Endothelial cell of umbilical vein (primary cell): ENCODE results near the gene PUS10. TPM values are rescaled to one million over a fixed set of nuclear protein-coding genes. Genes with fewer than 3 reads are reported as not detected.
"Not testable (repeated sequence)": the region's sequence is repeated elsewhere in the genome, so short reads cannot be mapped to it uniquely, and the experiment has no call there.

Experiments used
- BruUV-seq: library from RNA; stranded (reverse); fragments of 400-500 nt; replicated peaks from 2 replicates; lab custom pipeline; 2021; lab: Mats Ljungman, UMichigan
- CTCF ChIA-PET: fragments of 300-600, 350-600 bp; sonication (Branson Sonifier 250); formaldehyde crosslinking; loops from one replicate; lab custom pipeline; 2021; ENCODE audit warnings: antibody characterized with exemption, inconsistent platforms; lab: Charles Lee
- POLR2A ChIA-PET: fragments of 300-600, 350-600 bp; sonication (Branson Sonifier 250); formaldehyde crosslinking; loops from one replicate; lab custom pipeline; 2021; ENCODE audit warnings: antibody characterized with exemption, inconsistent platforms; lab: Charles Lee
- DNase-seq: peaks from one replicate; pipeline ENCODE4 v3.0.0-alpha.2; 2011; ENCODE audit warnings: low read depth, low spot score
- FAIRE-seq: peaks from 2 replicates; lab custom pipeline; 2011; peaks lifted over from hg19 to GRCh38; lab: Jason Lieb, UNC
- H2AFZ ChIP-seq: 2 replicates; pipeline ENCODE4 v1.6.0; 2012; ENCODE audit warnings: low read depth, low read length, control low read depth, inconsistent platforms
- H3K27ac ChIP-seq: 2 replicates; pipeline ENCODE4 v1.5.1; 2011; ENCODE audit warnings: low read depth, mild to moderate bottlenecking, control low read depth, low read length, moderate library complexity; ENCODE audit not compliant: insufficient read depth
- H3K27me3 ChIP-seq, 2 experiments: 2 replicates each; pipeline versions ENCODE4 v1.6.0 to v1.6.1; 2011; ENCODE audit warnings: low read length in 2 of 2, mixed read lengths in 1 of 2; ENCODE audit not compliant: control insufficient read depth in 2 of 2, insufficient read depth in 2 of 2
- H3K36me3 ChIP-seq, 2 experiments: 2 replicates in 1 of 2; 3 replicates in 1 of 2; pipeline ENCODE4 v1.5.1; 2011; ENCODE audit warnings: low read length in 2 of 2, mild to moderate bottlenecking in 1 of 2, moderate library complexity in 1 of 2; ENCODE audit not compliant: control insufficient read depth in 2 of 2, insufficient read depth in 2 of 2; ENCODE audit errors: extremely low read depth in 1 of 2
- H3K4me1 ChIP-seq: 3 replicates; pipeline ENCODE4 v1.5.1; 2011; ENCODE audit warnings: mild to moderate bottlenecking, low read length; ENCODE audit not compliant: control insufficient read depth, insufficient read depth; ENCODE audit errors: extremely low read depth
- H3K4me2 ChIP-seq: 2 replicates; pipeline ENCODE4 v1.6.1; 2011; ENCODE audit warnings: low read length, control low read depth, mixed read lengths; ENCODE audit not compliant: insufficient read depth
- H3K4me3 ChIP-seq, 3 experiments: fragments of 200-600 bp in 1 of 3; sonication (generic), shearing (Covaris generic) in 1 of 3; replicated peaks in 1 of 3; 2 replicates each; pipeline ENCODE4 v1.5.1; 2011 to 2016; ENCODE audit warnings: control low read depth in 3 of 3, low read length in 3 of 3, mild to moderate bottlenecking in 2 of 3, inconsistent platforms in 1 of 3, low read depth in 1 of 3, moderate library complexity in 1 of 3; ENCODE audit not compliant: insufficient read depth in 1 of 3
- H3K79me2 ChIP-seq: 2 replicates; pipeline ENCODE4 v1.6.0; 2012; ENCODE audit warnings: low read length, inconsistent platforms; ENCODE audit not compliant: control insufficient read depth, insufficient read depth
- H3K9ac ChIP-seq: replicated peaks from 2 replicates; pipeline ENCODE3; 2011; ENCODE audit warnings: low read length, control low read depth; ENCODE audit not compliant: insufficient read depth; ENCODE audit errors: extremely low read depth
- H3K9me1 ChIP-seq: replicated peaks from 3 replicates; pipeline ENCODE4 v1.6.0; 2011; ENCODE audit warnings: mild to moderate bottlenecking, low read length; ENCODE audit not compliant: control insufficient read depth, insufficient read depth; ENCODE audit errors: extremely low read depth
- H3K9me3 ChIP-seq: replicated peaks from 2 replicates; pipeline ENCODE4 v1.5.1; 2012; ENCODE audit warnings: low read length, inconsistent platforms; ENCODE audit not compliant: control insufficient read depth, insufficient read depth
- H4K20me1 ChIP-seq: replicated peaks from 2 replicates; pipeline ENCODE3; 2011; ENCODE audit warnings: mild to moderate bottlenecking, low read length; ENCODE audit not compliant: control insufficient read depth, insufficient read depth; ENCODE audit errors: extremely low read depth
- CTCF ChIP-seq, 2 donors: IDR thresholded peaks; 1 replicate in 1 of 2; 2 replicates in 1 of 2; pipeline ENCODE4 v1.5.1; 2011; ENCODE audit warnings: low read length in 2 of 2, mild to moderate bottlenecking in 2 of 2, moderate library complexity in 2 of 2, control low read depth in 1 of 2, inconsistent platforms in 1 of 2, low read depth in 1 of 2; ENCODE audit not compliant: insufficient read depth in 1 of 2; ENCODE audit errors: extremely low read depth in 1 of 2
- EZH2 ChIP-seq: IDR thresholded peaks from 2 replicates; pipeline ENCODE4 v1.6.1; 2012; ENCODE audit warnings: borderline replicate concordance, low read depth, mild to moderate bottlenecking, moderate library complexity, low read length, inconsistent platforms; ENCODE audit not compliant: severe bottlenecking
- FOS ChIP-seq: IDR thresholded peaks from 2 replicates; pipeline ENCODE4 v1.6.1; 2011; ENCODE audit warnings: mild to moderate bottlenecking, low read length, moderate library complexity, borderline replicate concordance; ENCODE audit not compliant: insufficient read depth
- GATA2 ChIP-seq: IDR thresholded peaks from 2 replicates; pipeline ENCODE4 v1.7.0; 2011; ENCODE audit warnings: low read depth, mild to moderate bottlenecking, moderate library complexity, mixed read lengths, low read length; ENCODE audit not compliant: insufficient read length, insufficient read depth
- JUN ChIP-seq: IDR thresholded peaks from 2 replicates; pipeline ENCODE4 v1.6.1; 2011; ENCODE audit warnings: borderline replicate concordance, low read depth; ENCODE audit not compliant: insufficient read length, insufficient read depth
- MAX ChIP-seq: IDR thresholded peaks from 2 replicates; pipeline ENCODE4 v1.6.1; 2011; ENCODE audit not compliant: insufficient read depth, insufficient read length
- MYC ChIP-seq: IDR thresholded peaks from one replicate; pipeline ENCODE4 v1.6.1; 2011; ENCODE audit warnings: mild to moderate bottlenecking, low read depth, low read length
- POLR2A ChIP-seq: IDR thresholded peaks from 2 replicates; pipeline ENCODE4 v1.6.1; 2012; ENCODE audit warnings: low read depth, mild to moderate bottlenecking, control low read depth, low read length
- POLR2AphosphoS5 ChIP-seq: IDR thresholded peaks from 2 replicates; pipeline ENCODE4 v1.6.1; 2012; ENCODE audit warnings: low read depth, mild to moderate bottlenecking, control low read depth, low read length, moderate library complexity; ENCODE audit not compliant: insufficient read depth
- dilution Hi-C: fragments of 300-500 bp; cut with MboI; formaldehyde crosslinking; loops from one replicate; pipeline ENCODE4 v1.15.0; 2019; ENCODE audit warnings: low sequenced_read_pairs; ENCODE audit not compliant: extremely low pct_ligation_motif_present
- intact Hi-C: fragments of 100-400 bp; cut with micrococcal nuclease; formaldehyde crosslinking; loops from one replicate; pipeline ENCODE4 v1.10.0; 2022
- polyA plus RNA-seq, 4 experiments: library from polyadenylated mRNA; depleted of rRNA in 3 of 4; stranded (reverse) in 3 of 4; unstranded in 1 of 4; fragments of >200 nt; gene quantifications; 2 replicates each; pipeline versions ENCODE4 v1.2.1 to v1.2.3, GENCODE V29; 2011 to 2012; ENCODE audit warnings: missing spikeins in 1 of 4
- total RNA-seq: library from RNA; stranded (reverse); gene quantifications from 2 replicates; pipeline ENCODE4 v1.2.3, GENCODE V29; 2021

The PUS10 gene
- total and polyA plus RNA-seq, 2 donors (not counting 3 experiments of a cell fraction or from before 2014, with no cell fraction given): 3.7 to 10.3 TPM

- DNase-seq (no peak), FAIRE-seq (no peak)
- H3K4me1 ChIP-seq: no peaks in the 10 kb centered on the region
- intact Hi-C loops: no loop called here
- no peaks in the 10 kb centered on the region for H3K27me3 ChIP-seq
- POLR2A ChIA-PET: no interaction called here
- H3K36me3 ChIP-seq: no peaks in the 10 kb centered on the region
- no peak overlapping the region for H3K27ac ChIP-seq
- BruUV-seq: no TSS peak
- H4K20me1 ChIP-seq: no peaks in the 10 kb centered on the region
- H3K9me3 ChIP-seq: no peaks in the 10 kb centered on the region
- H3K4me2 ChIP-seq: no peak overlapping the region
- no peak overlapping the region for H3K4me3 ChIP-seq
- no peaks in the 10 kb centered on the region for H3K79me2 ChIP-seq
- H3K9me1 ChIP-seq: no peaks in the 10 kb centered on the region
- dilution Hi-C loops: no loop called here
- CTCF ChIA-PET: no interaction called here
- H3K9ac ChIP-seq: no peak overlapping the region
- TF ChIP-seq MAX: no peak
- TF ChIP-seq EZH2: no peak
- TF ChIP-seq POLR2A: no peak
- TF ChIP-seq FOS: no peak
- TF ChIP-seq GATA2: no peak
- no peak for TF ChIP-seq POLR2AphosphoS5
- TF ChIP-seq MYC: no peak
- no peak for TF ChIP-seq JUN
- TF ChIP-seq CTCF (IDR thresholded peaks at IDR 0.05; ENCODE audit: extremely low read depth in 1 of 2, insufficient read depth in 1 of 2, low read depth in 1 of 2, low read length in 2 of 2): no peak
- H2AFZ ChIP-seq: no peak overlapping the region
Measured at GRCh38 chr2:60984720-60985119, 33.3 kb downstream of the PUS10 start.

GRCh38 chr2:60982066-60982465 is 36.0 kb downstream of the PUS10 start:
- BruUV-seq, H2AFZ ChIP-seq, FAIRE-seq, H3K9me3 ChIP-seq, H3K4me1 ChIP-seq, dilution Hi-C loops, H3K9me1 ChIP-seq, H3K27me3 ChIP-seq, H3K79me2 ChIP-seq, H3K36me3 ChIP-seq, DNase-seq, H3K27ac ChIP-seq, H4K20me1 ChIP-seq, H3K9ac ChIP-seq, H3K4me3 ChIP-seq, H3K4me2 ChIP-seq, POLR2A ChIA-PET, intact Hi-C loops: not testable (repeated sequence)
- CTCF ChIA-PET: interaction anchor here (1.0 to 2.2 kb wide), 2 partner anchors 17 to 274 kb away, joined by 3 to 10 read pairs; no protein-coding TSS in a partner anchor
